Measurements from ENCODE around the gene KDM4C.
"Not testable (repeated sequence)": the region's sequence is repeated elsewhere in the genome, so short reads cannot be mapped to it uniquely, and the experiment has no call there.

Gene KDM4C

GRCh38 chr9:6794936-6795335, 37.2 kb downstream of the KDM4C start:
- no peaks in the 10 kb centered on the region for H3K9me2 ChIP-seq (ENCODE audit: low read depth, low read length)
- no peak overlapping the region for H2AFZ ChIP-seq (ENCODE audit: low read length)
- H3K9me3 ChIP-seq (ENCODE audit: low read length), result no peaks in the 10 kb centered on the region
- H4K20me1 ChIP-seq (ENCODE audit: insufficient read depth, low read length), result no peaks in the 10 kb centered on the region
- H3F3A ChIP-seq (ENCODE audit: insufficient read depth, low read length), result no peaks in the 10 kb centered on the region
- H3K27ac ChIP-seq (ENCODE audit: low read depth, low read length, poor library complexity, severe bottlenecking), result no peak overlapping the region
- H3K4me3 ChIP-seq (ENCODE audit: low read depth, low read length, poor library complexity, severe bottlenecking), result no peak overlapping the region
- H3K9ac ChIP-seq (ENCODE audit: low read length), result no peak overlapping the region
- H3K4me1 ChIP-seq (ENCODE audit: insufficient read depth, low read length, severe bottlenecking), result no peaks in the 10 kb centered on the region
- no peak overlapping the region for H3K4me2 ChIP-seq (ENCODE audit: low read length)
- no peak for TF ChIP-seq EZH2 (IDR thresholded peaks at IDR 0.05; ENCODE audit: borderline replicate concordance, low read length)
- no peak for TF ChIP-seq CTCF (IDR thresholded peaks at IDR 0.05; ENCODE audit: low read length)
- H3K36me3 ChIP-seq (ENCODE audit: insufficient read depth, low read length), result peaks cover 46% of the 10 kb centered on the region
- H3K79me2 ChIP-seq (ENCODE audit: insufficient read depth, low read length), result peaks cover 21% of the 10 kb centered on the region
- no peaks in the 10 kb centered on the region for H3K27me3 ChIP-seq (ENCODE audit: insufficient read depth, low read length)

- TF ChIP-seq EZH2 (IDR thresholded peaks at IDR 0.05; ENCODE audit: borderline replicate concordance, low read length), result no peak
- TF ChIP-seq CTCF (IDR thresholded peaks at IDR 0.05; ENCODE audit: low read length), result no peak
- Histone ChIP-seq H3K27ac (ENCODE audit: low read depth, low read length, poor library complexity, severe bottlenecking) (no peak overlapping the region), H3K9me3 (ENCODE audit: low read length) (no peaks in the 10 kb centered on the region), H3K9me2 (ENCODE audit: low read depth, low read length) (no peaks in the 10 kb centered on the region), H3F3A (ENCODE audit: insufficient read depth, low read length) (no peaks in the 10 kb centered on the region), H4K20me1 (ENCODE audit: insufficient read depth, low read length) (no peaks in the 10 kb centered on the region), H3K79me2 (ENCODE audit: insufficient read depth, low read length) (no peaks in the 10 kb centered on the region), H3K9ac (ENCODE audit: low read length) (no peak overlapping the region), H3K36me3 (ENCODE audit: insufficient read depth, low read length) (peaks cover 19% of the 10 kb centered on the region), H3K4me2 (ENCODE audit: low read length) (no peak overlapping the region), H3K4me3 (ENCODE audit: low read depth, low read length, poor library complexity, severe bottlenecking) (no peak overlapping the region), H3K4me1 (ENCODE audit: insufficient read depth, low read length, severe bottlenecking) (no peaks in the 10 kb centered on the region), H3K27me3 (ENCODE audit: insufficient read depth, low read length) (no peaks in the 10 kb centered on the region), H2AFZ (ENCODE audit: low read length) (no peak overlapping the region)
These were observed 45.2 kb downstream of the KDM4C start for GRCh38 chr9:6802926-6803325.

GRCh38 chr9:6805532-6805931, 47.8 kb downstream of the KDM4C start:
- Histone ChIP-seq H3K4me1 (ENCODE audit: insufficient read depth, low read length, severe bottlenecking) (no peaks in the 10 kb centered on the region), H3K27ac (ENCODE audit: low read depth, low read length, poor library complexity, severe bottlenecking) (no peak overlapping the region), H3K36me3 (ENCODE audit: insufficient read depth, low read length) (peaks cover 24% of the 10 kb centered on the region), H3K9me2 (ENCODE audit: low read depth, low read length) (no peaks in the 10 kb centered on the region), H3K4me3 (ENCODE audit: low read depth, low read length, poor library complexity, severe bottlenecking) (no peak overlapping the region), H3F3A (ENCODE audit: insufficient read depth, low read length) (peaks cover 5% of the 10 kb centered on the region; the same call in 1 of the 2 replicates), H2AFZ (ENCODE audit: low read length) (no peak overlapping the region), H4K20me1 (ENCODE audit: insufficient read depth, low read length) (no peaks in the 10 kb centered on the region), H3K27me3 (ENCODE audit: insufficient read depth, low read length) (no peaks in the 10 kb centered on the region), H3K9me3 (ENCODE audit: low read length) (no peaks in the 10 kb centered on the region), H3K79me2 (ENCODE audit: insufficient read depth, low read length) (no peaks in the 10 kb centered on the region), H3K9ac (ENCODE audit: low read length) (no peak overlapping the region), H3K4me2 (ENCODE audit: low read length) (no peak overlapping the region)
- no peak for TF ChIP-seq EZH2 (IDR thresholded peaks at IDR 0.05; ENCODE audit: borderline replicate concordance, low read length)
- TF ChIP-seq CTCF (IDR thresholded peaks at IDR 0.05; ENCODE audit: low read length), result no peak

- H3K4me2 ChIP-seq (ENCODE audit: low read length); H2AFZ ChIP-seq (ENCODE audit: low read length); H3F3A ChIP-seq (ENCODE audit: insufficient read depth, low read length); H3K27ac ChIP-seq (ENCODE audit: low read depth, low read length, poor library complexity, severe bottlenecking); H3K27me3 ChIP-seq (ENCODE audit: insufficient read depth, low read length); H3K4me1 ChIP-seq (ENCODE audit: insufficient read depth, low read length, severe bottlenecking); H3K9me2 ChIP-seq (ENCODE audit: low read depth, low read length); H4K20me1 ChIP-seq (ENCODE audit: insufficient read depth, low read length); H3K79me2 ChIP-seq (ENCODE audit: insufficient read depth, low read length); H3K9me3 ChIP-seq (ENCODE audit: low read length); H3K9ac ChIP-seq (ENCODE audit: low read length); H3K4me3 ChIP-seq (ENCODE audit: low read depth, low read length, poor library complexity, severe bottlenecking): not testable (repeated sequence)
- peaks cover 24% of the 10 kb centered on the region for H3K36me3 ChIP-seq (ENCODE audit: insufficient read depth, low read length)
These were observed 48.5 kb downstream of the KDM4C start for GRCh38 chr9:6806318-6806717.

- H3K27ac ChIP-seq (ENCODE audit: low read depth, low read length, poor library complexity, severe bottlenecking); H3K4me3 ChIP-seq (ENCODE audit: low read depth, low read length, poor library complexity, severe bottlenecking); H3K27me3 ChIP-seq (ENCODE audit: insufficient read depth, low read length); H3F3A ChIP-seq (ENCODE audit: insufficient read depth, low read length); H3K79me2 ChIP-seq (ENCODE audit: insufficient read depth, low read length); H2AFZ ChIP-seq (ENCODE audit: low read length); H3K4me1 ChIP-seq (ENCODE audit: insufficient read depth, low read length, severe bottlenecking); H3K9me2 ChIP-seq (ENCODE audit: low read depth, low read length); H3K9me3 ChIP-seq (ENCODE audit: low read length); H3K9ac ChIP-seq (ENCODE audit: low read length); H3K4me2 ChIP-seq (ENCODE audit: low read length); H4K20me1 ChIP-seq (ENCODE audit: insufficient read depth, low read length): not testable (repeated sequence)
- H3K36me3 ChIP-seq (ENCODE audit: insufficient read depth, low read length), result peaks cover 19% of the 10 kb centered on the region
These were observed 49.9 kb downstream of the KDM4C start for GRCh38 chr9:6807669-6808068.
